Measurements from ENCODE around the gene DDX10.

Gene DDX10

GRCh38 chr11:108697872-108698473 lies 33.1 kb downstream of the DDX10 start:
- H3K4me3 ChIP-seq (ENCODE audit: low read length) = no peak overlapping the region
- peak; percentile 99 for TF ChIP-seq CTCF (conservative IDR thresholded peaks at IDR 0.05; ENCODE audit: low read length)
- DNase-seq (ENCODE audit: low read depth) = peak; percentile 80

- no peak overlapping the region for H3K4me3 ChIP-seq (ENCODE audit: low read length)
- no peak for TF ChIP-seq CTCF (conservative IDR thresholded peaks at IDR 0.05; ENCODE audit: low read length)
- DNase-seq (ENCODE audit: low read depth) = peak; percentile 9
Measured at GRCh38 chr11:108698844-108699642, 34.2 kb downstream of the DDX10 start.

- no peak overlapping the region for H3K4me3 ChIP-seq (ENCODE audit: low read length)
- no peak for DNase-seq (ENCODE audit: low read depth)
- no peak for TF ChIP-seq CTCF (conservative IDR thresholded peaks at IDR 0.05; ENCODE audit: low read length)
Measured at GRCh38 chr11:108703916-108704315, 39.0 kb downstream of the DDX10 start.

- no peak for DNase-seq (ENCODE audit: low read depth)
- no peak overlapping the region for H3K4me3 ChIP-seq (ENCODE audit: low read length)
- no peak for TF ChIP-seq CTCF (conservative IDR thresholded peaks at IDR 0.05; ENCODE audit: low read length)
Measured at GRCh38 chr11:108705061-108705460, 40.2 kb downstream of the DDX10 start.

- no peak for TF ChIP-seq CTCF (conservative IDR thresholded peaks at IDR 0.05; ENCODE audit: low read length)
- DNase-seq (ENCODE audit: low read depth) = no peak
- H3K4me3 ChIP-seq (ENCODE audit: low read length) = no peak overlapping the region
Measured at GRCh38 chr11:108708173-108708572, 43.3 kb downstream of the DDX10 start.

- no peak overlapping the region for H3K4me3 ChIP-seq (ENCODE audit: low read length)
- no peak for DNase-seq (ENCODE audit: low read depth)
- no peak for TF ChIP-seq CTCF (conservative IDR thresholded peaks at IDR 0.05; ENCODE audit: low read length)
Measured at GRCh38 chr11:108709741-108710140, 44.9 kb downstream of the DDX10 start.
